Pancreas (tissue), 10 donors: Measurements from ENCODE around the gene OPN4. TPM values are rescaled to one million over a fixed set of nuclear protein-coding genes. Genes with fewer than 3 reads are reported as not detected.
"Not testable (repeated sequence)": the region's sequence is repeated elsewhere in the genome, so short reads cannot be mapped to it uniquely, and the experiment has no call there.

ENCODE experiments used
- ATAC-seq, 4 donors: fragments of 200-7000 bp; cut with Tn5 transposase; one replicate each; pipeline versions ENCODE4 v1.8.0 to v1.9.1; 2020; ENCODE audit warnings: mild to moderate bottlenecking in 4 of 4, moderate library complexity in 4 of 4
- DNase-seq, 6 donors: peaks; one replicate each; pipeline ENCODE4 v3.0.0-alpha.2; 2020
- FAIRE-seq: peaks from 2 replicates; lab custom pipeline; 2012; peaks lifted over from hg19 to GRCh38; lab: Jason Lieb, UNC
- H3K27ac ChIP-seq, 4 donors: fragments of 200-600 bp; sonication (generic); 1 replicate in 3 of 4; 2 replicates in 1 of 4; pipeline versions ENCODE4 v1.5.0 to v1.8.0; 2020
- H3K27me3 ChIP-seq, 4 donors: fragments of 200-600 bp; one replicate each; pipeline ENCODE4 v1.8.0; 2021
- H3K36me3 ChIP-seq, 3 donors: fragments of 200-600 bp; sonication (generic) in 1 of 3; one replicate each; pipeline versions ENCODE4 v1.5.0 to v1.8.0; 2020 to 2021
- H3K4me1 ChIP-seq, 3 donors: fragments of 200-600 bp; one replicate each; pipeline ENCODE4 v1.8.0; 2021
- H3K4me3 ChIP-seq, 4 donors: fragments of 200-600 bp; sonication (generic) in 2 of 4; one replicate each; pipeline versions ENCODE4 v1.5.0 to v1.8.0; 2020 to 2021
- H3K9me3 ChIP-seq, 4 donors: fragments of 200-600 bp; one replicate each; pipeline ENCODE4 v1.8.0; 2021
- WGBS, 2 donors: extraction: QIAGEN DNeasy Blood & Tissue Kit; methylation state at CpG; one replicate each; pipeline ENCODE4 v1.1.7; 2013; 5-methylcytosine and 5-hydroxymethylcytosine counted together
- intact Hi-C, 3 donors: fragments of 100-400 bp; cut with DNase I; formaldehyde crosslinking; loops; one replicate each; pipeline versions ENCODE4 v1.11.1 to v1.14.2; 2022
- polyA plus RNA-seq, 2 donors: library from polyadenylated mRNA; stranded (reverse); fragments of 200-250 nt; gene quantifications; one replicate each; pipeline ENCODE4 v1.2.3, GENCODE V29; 2013
- total RNA-seq, 6 donors: library from RNA; stranded (reverse); fragmentation: NEBNext Ultra II Directional in 4 of 6; extraction: Animal tissue kit (Norgen Biotek cat#: 25700) in 4 of 6; gene quantifications; one replicate each; pipeline versions ENCODE4 v1.2.1 to v1.2.4, GENCODE V29; 2021 to 2023
- TF ChIP-seq, protein P1 (sequence below), 4 donors: fragments of 200-600 bp; sonication (generic) in 3 of 4; IDR thresholded peaks; one replicate each; pipeline versions ENCODE4 v1.5.0 to v1.8.0; 2021; ENCODE audit warnings: antibody characterized with exemption in 4 of 4
- donor health status: healthy with polysubstance abuse.
- donor health status: DM: no; HTN: no; CAD: no; lungs with moderate emphysema.
- donor health status: DM: no; HTN: no; CAD: no.
- donor health status: control.
- donor health status: control.
- donor health status: Bipolar disorder and iron deficiency.
- donor health status: DM: yes; HTN: yes; CAD: no.
- donor health status: DM: no; HTN: no; CAD: no.
- donor health status: DM: no; HTN: no; CAD: no.
- donor health status: DM: yes; HTN: yes; CAD: no.

Gene OPN4
- total and polyA plus RNA-seq, 8 donors: not detected

DNA sequence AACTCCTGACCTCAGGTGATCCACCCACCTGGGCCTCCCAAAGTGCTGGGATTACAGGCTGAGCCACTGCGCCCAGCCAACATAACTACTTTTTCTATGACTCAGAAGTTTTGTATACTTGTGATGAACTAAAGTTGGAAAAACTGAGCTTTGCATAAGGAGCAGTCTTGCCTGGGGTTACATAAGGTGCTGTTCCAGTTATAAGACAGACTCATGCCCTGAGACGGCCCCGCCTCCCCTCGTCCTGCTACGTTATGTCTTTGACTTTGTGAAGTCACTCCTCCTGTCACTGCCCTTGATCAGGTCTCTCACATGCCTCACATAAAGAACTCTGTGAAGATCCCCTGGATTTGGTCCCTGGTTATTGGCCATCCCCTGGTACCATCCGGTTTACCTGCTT, 40.4 kb upstream of the OPN4 start:
- Histone ChIP-seq H3K36me3 (no peaks in the 10 kb centered on the region), H3K4me1 (no peaks in the 10 kb centered on the region), H3K27ac (no peak overlapping the region), H3K4me3 (no peak overlapping the region), H3K9me3 (no peaks in the 10 kb centered on the region), H3K27me3 (no peaks in the 10 kb centered on the region)
- TF ChIP-seq, protein P1, sequence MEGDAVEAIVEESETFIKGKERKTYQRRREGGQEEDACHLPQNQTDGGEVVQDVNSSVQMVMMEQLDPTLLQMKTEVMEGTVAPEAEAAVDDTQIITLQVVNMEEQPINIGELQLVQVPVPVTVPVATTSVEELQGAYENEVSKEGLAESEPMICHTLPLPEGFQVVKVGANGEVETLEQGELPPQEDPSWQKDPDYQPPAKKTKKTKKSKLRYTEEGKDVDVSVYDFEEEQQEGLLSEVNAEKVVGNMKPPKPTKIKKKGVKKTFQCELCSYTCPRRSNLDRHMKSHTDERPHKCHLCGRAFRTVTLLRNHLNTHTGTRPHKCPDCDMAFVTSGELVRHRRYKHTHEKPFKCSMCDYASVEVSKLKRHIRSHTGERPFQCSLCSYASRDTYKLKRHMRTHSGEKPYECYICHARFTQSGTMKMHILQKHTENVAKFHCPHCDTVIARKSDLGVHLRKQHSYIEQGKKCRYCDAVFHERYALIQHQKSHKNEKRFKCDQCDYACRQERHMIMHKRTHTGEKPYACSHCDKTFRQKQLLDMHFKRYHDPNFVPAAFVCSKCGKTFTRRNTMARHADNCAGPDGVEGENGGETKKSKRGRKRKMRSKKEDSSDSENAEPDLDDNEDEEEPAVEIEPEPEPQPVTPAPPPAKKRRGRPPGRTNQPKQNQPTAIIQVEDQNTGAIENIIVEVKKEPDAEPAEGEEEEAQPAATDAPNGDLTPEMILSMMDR (IDR thresholded peaks at IDR 0.05): no peak
- whole genome bisulfite sequencing, 2 donors: 84 to 88% methylated on average over 6 of the region's 6 CpGs
- DNase-seq: no peak
- intact Hi-C loops: no loop called here
- FAIRE-seq: no peak
- no peak for ATAC-seq

DNA sequence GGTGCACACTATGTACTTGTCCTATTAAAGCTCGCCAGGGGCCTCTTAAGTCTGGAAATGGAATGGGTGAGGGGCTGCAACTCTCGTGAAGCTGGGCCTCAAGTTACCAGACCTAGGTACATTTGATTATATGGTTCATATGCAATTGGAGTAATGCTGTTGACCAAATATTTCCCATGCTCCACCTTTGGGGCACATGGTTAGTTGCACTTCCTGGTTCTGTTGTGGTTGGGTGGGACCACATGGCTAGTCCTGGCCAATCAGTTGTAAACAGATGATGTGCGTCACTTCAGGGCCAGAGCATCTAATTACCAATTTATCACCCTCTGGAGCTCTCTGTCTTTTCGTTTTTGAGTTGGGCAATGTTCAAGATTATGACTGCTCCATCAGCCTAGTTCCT, 39.5 kb upstream of the OPN4 start:
- WGBS, 2 donors: 76 to 86% methylated on average over 4 of the region's 4 CpGs
- FAIRE-seq: no peak
- intact Hi-C loops: no loop called here

DNA sequence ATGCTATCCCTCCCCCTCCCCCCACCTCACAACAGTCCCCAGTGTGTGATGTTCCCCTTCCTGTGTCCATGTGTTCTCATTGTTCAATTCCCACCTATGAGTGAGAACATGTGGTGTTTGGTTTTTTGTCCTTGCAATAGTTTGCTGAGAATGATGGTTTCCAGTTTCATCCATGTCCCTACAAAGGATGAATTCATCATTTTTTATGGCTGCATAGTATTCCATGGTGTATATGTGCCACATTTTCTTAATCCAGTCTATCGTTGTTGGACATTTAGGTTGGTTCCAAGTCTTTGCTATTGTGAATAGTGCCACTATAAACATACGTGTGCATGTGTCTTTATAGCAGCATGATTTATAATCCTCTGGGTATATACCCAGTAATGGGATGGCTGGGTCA, 37.1 kb upstream of the OPN4 start:
- FAIRE-seq, intact Hi-C loops, H3K27ac ChIP-seq, H3K36me3 ChIP-seq, H3K4me1 ChIP-seq, H3K9me3 ChIP-seq, H3K4me3 ChIP-seq, DNase-seq, ATAC-seq, H3K27me3 ChIP-seq: not testable (repeated sequence)
- WGBS, 2 donors: 78 to 87% methylated on average over 2 of the region's 2 CpGs

More for the DNA sequence above, 39.5 kb upstream of the OPN4 start:
- Histone ChIP-seq H3K4me1 (no peaks in the 10 kb centered on the region), H3K27me3 (no peaks in the 10 kb centered on the region), H3K27ac (no peak overlapping the region), H3K9me3 (no peaks in the 10 kb centered on the region), H3K4me3 (no peak overlapping the region), H3K36me3 (no peaks in the 10 kb centered on the region)
- ATAC-seq (no peak), DNase-seq (no peak)
- TF ChIP-seq, protein P1 (IDR thresholded peaks at IDR 0.05): no peak

DNA sequence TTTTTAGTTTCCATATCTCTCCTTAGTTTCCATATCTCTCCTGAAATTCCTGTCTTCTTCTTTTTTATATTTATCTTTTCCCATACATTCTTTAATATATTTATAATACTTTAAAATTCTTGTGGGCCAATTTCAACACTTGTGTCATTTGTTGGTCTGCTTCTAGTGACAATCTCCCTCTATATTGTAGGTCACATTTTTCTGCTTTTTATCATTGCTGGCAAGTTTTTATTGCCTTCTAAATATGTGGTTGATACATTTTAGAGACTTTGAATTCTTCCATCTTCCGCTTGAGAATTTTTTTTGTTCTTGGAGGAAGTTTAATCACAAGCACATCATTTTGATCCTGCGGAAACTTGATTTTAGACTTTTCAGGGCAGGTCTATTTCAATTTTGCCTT, 26.0 kb upstream of the OPN4 start:
- no peak for DNase-seq
- Histone ChIP-seq H3K4me1 (no peaks in the 10 kb centered on the region), H3K9me3 (no peaks in the 10 kb centered on the region), H3K27me3 (no peaks in the 10 kb centered on the region), H3K4me3 (no peak overlapping the region), H3K36me3 (no peaks in the 10 kb centered on the region), H3K27ac (no peak overlapping the region)
- intact Hi-C loops: no loop called here
- TF ChIP-seq, protein P1 (IDR thresholded peaks at IDR 0.05): no peak
- WGBS, 2 donors: 96 to 98% methylated on average over 2 of the region's 2 CpGs
- no peak for FAIRE-seq
- no peak for ATAC-seq

DNA sequence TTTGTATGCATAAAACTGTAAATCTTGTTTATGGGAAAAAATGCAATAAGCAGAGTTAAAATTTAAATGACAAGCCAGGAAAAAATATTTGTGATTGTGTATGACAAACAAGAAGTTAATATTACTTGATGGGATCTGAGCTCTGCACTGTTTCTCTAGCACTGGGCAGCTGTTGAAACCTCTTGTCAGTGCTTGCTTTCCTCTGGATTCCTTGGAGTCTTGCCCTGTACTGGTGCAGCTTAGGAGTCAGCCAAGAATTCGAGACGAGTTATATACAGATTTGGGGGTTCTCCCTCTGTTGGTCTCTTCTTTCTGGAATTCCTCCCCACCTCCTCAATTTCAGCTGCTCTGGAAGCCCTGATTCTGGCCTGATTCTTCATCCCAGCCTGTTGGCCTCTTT, 24.3 kb upstream of the OPN4 start:
- FAIRE-seq: peak; percentile 51

More for the DNA sequence above, 24.3 kb upstream of the OPN4 start:
- no peaks in the 10 kb centered on the region for H3K36me3 ChIP-seq
- H3K27me3 ChIP-seq: no peaks in the 10 kb centered on the region
- TF ChIP-seq, protein P1 (IDR thresholded peaks at IDR 0.05): no peak
- no peaks in the 10 kb centered on the region for H3K4me1 ChIP-seq
- no peak overlapping the region for H3K27ac ChIP-seq
- intact Hi-C loops: no loop called here
- ATAC-seq: no peak
- WGBS, 2 donors: 21 to 26% methylated on average over 2 of the region's 2 CpGs
- no peak for DNase-seq
- no peak overlapping the region for H3K4me3 ChIP-seq
- H3K9me3 ChIP-seq: no peaks in the 10 kb centered on the region
